Cardiac ventricle fibroblast (primary cell): Measurements from ENCODE around the gene ABCA10. TPM values are rescaled to one million over a fixed set of nuclear protein-coding genes. Genes with fewer than 3 reads are reported as not detected.

Source experiments
- total RNA-seq: library from RNA; depleted of rRNA; stranded (reverse); fragments of >200 nt; gene quantifications from 2 replicates; pipeline ENCODE4 v1.2.3, GENCODE V29; 2015

The ABCA10 gene
- 2.8 TPM in 2 replicates for total RNA-seq

GRCh38 chr17:69228576-69228975 is at the start of gene ABCA10:
ABCA10 (minus strand) TSS chr17:69228824; CDS start chr17:69225358, 3,466 bp downstream.

GRCh38 chr17:69141431-69142174 is 87.0 kb downstream of the ABCA10 start, which contains the start of gene ABCA6:
ABCA6 (minus strand) TSS chr17:69141895; CDS start chr17:69140703, 1,192 bp downstream.

Other genes with a start within 250 kb of the ABCA10 start
- gene ABCA9, start 167.9 kb downstream of the ABCA10 start, total RNA-seq: 110 and 113 TPM in 2 replicates
- 98.0 and 110 TPM in 2 replicates for gene ABCA6, start 86.9 kb downstream of the ABCA10 start, total RNA-seq
- 11.2 and 18.7 TPM in 2 replicates for gene ABCA5, start 98.3 kb upstream of the ABCA10 start, total RNA-seq
- 3.9 and 6.1 TPM in 2 replicates for gene MAP2K6, start 185.9 kb upstream of the ABCA10 start, total RNA-seq